ENCODE measurements around the gene TSPAN33. TPM values are rescaled to one million over a fixed set of nuclear protein-coding genes. Genes with fewer than 3 reads are reported as not detected.

TSPAN33 gene
- polyA plus RNA-seq, 1 donor (not counting 4 experiments of a cell fraction or from before 2014, with no cell fraction given): 0.93 TPM

DNA sequence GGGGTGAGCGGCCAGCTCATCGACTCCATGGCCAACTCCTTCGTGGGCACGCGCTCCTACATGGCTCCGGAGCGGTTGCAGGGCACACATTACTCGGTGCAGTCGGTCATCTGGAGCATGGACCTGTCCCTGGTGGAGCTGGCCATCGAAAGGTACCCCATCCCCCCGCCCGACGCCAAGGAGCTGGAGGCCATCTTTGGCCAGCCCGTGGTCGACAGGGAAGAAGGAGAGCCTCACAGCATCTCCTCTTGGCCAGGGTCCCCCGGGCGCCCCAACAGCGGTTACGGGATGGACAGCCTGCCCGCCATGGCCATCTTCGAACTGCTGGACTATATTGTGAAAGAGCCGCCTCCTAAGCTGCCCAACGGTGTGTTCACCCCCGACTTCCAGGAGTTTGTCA lies 17.4 kb upstream of the TSPAN33 start:
- Histone ChIP-seq H3K27me3 (ENCODE audit: control insufficient read depth, extremely low read depth, insufficient read depth, low read length) (peaks cover 11% of the 10 kb centered on the region), H3K79me2 (ENCODE audit: control insufficient read depth, insufficient read depth, low read length) (no peaks in the 10 kb centered on the region), H3K9me1 (ENCODE audit: control insufficient read depth, extremely low read depth, insufficient read depth, low read length) (no peaks in the 10 kb centered on the region), H3K27ac (ENCODE audit: control insufficient read depth, insufficient read depth, low read length) (no peak overlapping the region), H3K4me3 (ENCODE audit: control insufficient read depth in 2 of 3, extremely low read depth in 1 of 3, insufficient read depth in 2 of 3, low read depth in 1 of 3, low read length in 3 of 3) (no peak overlapping the region), H3K9me3 (ENCODE audit: control insufficient read depth, low read depth, low read length) (no peaks in the 10 kb centered on the region), H3K4me2 (ENCODE audit: control insufficient read depth, extremely low read depth, insufficient read depth, low read depth, low read length) (no peak overlapping the region), H2AFZ (ENCODE audit: control insufficient read depth, low read length) (no peak overlapping the region), H4K20me1 (ENCODE audit: control insufficient read depth, extremely low read depth, insufficient read depth, low read length) (no peaks in the 10 kb centered on the region), H3K4me1 (ENCODE audit: control insufficient read depth, extremely low read depth, insufficient read depth, low read length) (no peaks in the 10 kb centered on the region), H3K36me3 (ENCODE audit: control insufficient read depth in 2 of 2, extremely low read depth in 1 of 2, insufficient read depth in 2 of 2, low read length in 2 of 2) (no peaks in the 10 kb centered on the region), H3K9ac (ENCODE audit: control insufficient read depth, extremely low read depth, insufficient read depth, low read length) (no peak overlapping the region)
- FAIRE-seq: no peak
- dilution Hi-C loops (cut with MboI; ENCODE audit: extremely low pct_ligation_motif_present, low sequenced_read_pairs): no loop called here
- DNase-seq (ENCODE audit: low read depth, low spot score): no peak
- TF ChIP-seq, protein P1, sequence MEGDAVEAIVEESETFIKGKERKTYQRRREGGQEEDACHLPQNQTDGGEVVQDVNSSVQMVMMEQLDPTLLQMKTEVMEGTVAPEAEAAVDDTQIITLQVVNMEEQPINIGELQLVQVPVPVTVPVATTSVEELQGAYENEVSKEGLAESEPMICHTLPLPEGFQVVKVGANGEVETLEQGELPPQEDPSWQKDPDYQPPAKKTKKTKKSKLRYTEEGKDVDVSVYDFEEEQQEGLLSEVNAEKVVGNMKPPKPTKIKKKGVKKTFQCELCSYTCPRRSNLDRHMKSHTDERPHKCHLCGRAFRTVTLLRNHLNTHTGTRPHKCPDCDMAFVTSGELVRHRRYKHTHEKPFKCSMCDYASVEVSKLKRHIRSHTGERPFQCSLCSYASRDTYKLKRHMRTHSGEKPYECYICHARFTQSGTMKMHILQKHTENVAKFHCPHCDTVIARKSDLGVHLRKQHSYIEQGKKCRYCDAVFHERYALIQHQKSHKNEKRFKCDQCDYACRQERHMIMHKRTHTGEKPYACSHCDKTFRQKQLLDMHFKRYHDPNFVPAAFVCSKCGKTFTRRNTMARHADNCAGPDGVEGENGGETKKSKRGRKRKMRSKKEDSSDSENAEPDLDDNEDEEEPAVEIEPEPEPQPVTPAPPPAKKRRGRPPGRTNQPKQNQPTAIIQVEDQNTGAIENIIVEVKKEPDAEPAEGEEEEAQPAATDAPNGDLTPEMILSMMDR (optimal IDR thresholded peaks at IDR 0.05 in 1 of 3, IDR thresholded peaks at IDR 0.05 in 1 of 3, conservative IDR thresholded peaks at IDR 0.05 in 1 of 3; ENCODE audit: extremely low read depth in 1 of 3, insufficient read depth in 2 of 3, low read length in 3 of 3): no peak
- no peak for TF ChIP-seq EZH2 (IDR thresholded peaks at IDR 0.05; ENCODE audit: low read length)

DNA sequence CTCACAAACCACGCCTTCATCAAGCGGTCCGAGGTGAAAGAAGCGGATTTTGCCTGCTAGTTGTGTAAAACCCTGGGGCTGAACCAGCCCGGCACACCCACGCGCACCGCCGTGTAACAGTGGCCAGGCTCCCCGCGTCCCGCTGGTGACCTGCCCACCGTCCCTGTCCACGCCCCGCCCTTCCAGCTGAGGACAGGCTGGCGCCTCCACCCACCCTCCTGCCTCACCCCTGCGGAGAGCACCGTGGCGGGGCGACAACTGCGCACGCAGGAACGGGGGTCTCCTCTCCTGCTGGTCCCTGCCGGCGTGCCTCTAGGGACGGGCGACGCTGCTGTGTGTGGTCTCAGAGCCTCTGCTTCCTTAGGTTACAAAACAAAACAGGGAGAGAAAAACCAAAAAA lies 16.9 kb upstream of the TSPAN33 start:
- Histone ChIP-seq H3K4me2 (ENCODE audit: control insufficient read depth, extremely low read depth, insufficient read depth, low read depth, low read length) (no peak overlapping the region), H3K27ac (ENCODE audit: control insufficient read depth, insufficient read depth, low read length) (no peak overlapping the region), H2AFZ (ENCODE audit: control insufficient read depth, low read length) (no peak overlapping the region), H3K27me3 (ENCODE audit: control insufficient read depth, extremely low read depth, insufficient read depth, low read length) (peaks cover 11% of the 10 kb centered on the region), H3K79me2 (ENCODE audit: control insufficient read depth, insufficient read depth, low read length) (no peaks in the 10 kb centered on the region), H3K4me3 (ENCODE audit: control insufficient read depth in 2 of 3, extremely low read depth in 1 of 3, insufficient read depth in 2 of 3, low read depth in 1 of 3, low read length in 3 of 3) (no peak overlapping the region), H3K9ac (ENCODE audit: control insufficient read depth, extremely low read depth, insufficient read depth, low read length) (no peak overlapping the region), H3K36me3 (ENCODE audit: control insufficient read depth in 2 of 2, extremely low read depth in 1 of 2, insufficient read depth in 2 of 2, low read length in 2 of 2) (no peaks in the 10 kb centered on the region), H3K4me1 (ENCODE audit: control insufficient read depth, extremely low read depth, insufficient read depth, low read length) (no peaks in the 10 kb centered on the region), H3K9me1 (ENCODE audit: control insufficient read depth, extremely low read depth, insufficient read depth, low read length) (no peaks in the 10 kb centered on the region), H3K9me3 (ENCODE audit: control insufficient read depth, low read depth, low read length) (no peaks in the 10 kb centered on the region), H4K20me1 (ENCODE audit: control insufficient read depth, extremely low read depth, insufficient read depth, low read length) (no peaks in the 10 kb centered on the region)
- dilution Hi-C loops (cut with MboI; ENCODE audit: extremely low pct_ligation_motif_present, low sequenced_read_pairs): no loop called here
- TF ChIP-seq, protein P1 (optimal IDR thresholded peaks at IDR 0.05 in 1 of 3, IDR thresholded peaks at IDR 0.05 in 1 of 3, conservative IDR thresholded peaks at IDR 0.05 in 1 of 3; ENCODE audit: extremely low read depth in 1 of 3, insufficient read depth in 2 of 3, low read length in 3 of 3): no peak
- TF ChIP-seq EZH2 (IDR thresholded peaks at IDR 0.05; ENCODE audit: low read length): no peak
- no peak for FAIRE-seq
- no peak for DNase-seq (ENCODE audit: low read depth, low spot score)

All from keratinocyte (primary cell).